Esophagus muscularis mucosa (tissue), 4 donors: ENCODE measurements around the gene CES2. TPM values are rescaled to one million over a fixed set of nuclear protein-coding genes. Genes with fewer than 3 reads are reported as not detected.

Experiments
- DNase-seq: peaks from one replicate; pipeline ENCODE4 v3.0.0-alpha.2; 2017; ENCODE audit errors: extremely low spot score
- H3K27ac ChIP-seq, 4 donors: fragments of 200-600 bp; sonication (generic); replicated peaks in 1 of 4; 1 replicate in 3 of 4; 2 replicates in 1 of 4; pipeline ENCODE4 v1.5.1; 2016 to 2019; ENCODE audit warnings: mild to moderate bottlenecking in 1 of 4
- H3K27me3 ChIP-seq, 4 donors: fragments of 200-600 bp; sonication (generic); one replicate each; pipeline versions ENCODE4 v1.5.1 to v1.6.0; 2016 to 2019
- H3K36me3 ChIP-seq, 4 donors: fragments of 200-600 bp; sonication (generic); one replicate each; pipeline ENCODE4 v1.5.1; 2016 to 2019
- H3K4me1 ChIP-seq, 4 donors: fragments of 200-600 bp; sonication (generic); one replicate each; pipeline ENCODE4 v1.5.1; 2016 to 2019
- H3K4me3 ChIP-seq, 4 donors: fragments of 200-600 bp; sonication (generic); 1 replicate in 2 of 4; 2 replicates in 2 of 4; pipeline ENCODE4 v1.5.1; 2016 to 2019; ENCODE audit warnings: mild to moderate bottlenecking in 4 of 4, moderate library complexity in 1 of 4
- H3K9me3 ChIP-seq, 4 donors: fragments of 200-600 bp; sonication (generic); 1 replicate in 3 of 4; 2 replicates in 1 of 4; pipeline ENCODE4 v1.5.1; 2016 to 2019
- CTCF ChIP-seq, 3 experiments: fragments of 200-600 bp in 2 of 3; fragments of 450-650 bp in 1 of 3; sonication (generic) in 2 of 3; IDR thresholded peaks; one replicate each; pipeline ENCODE4 v1.5.1; 2017 to 2019; ENCODE audit warnings: antibody characterized with exemption in 3 of 3, mild to moderate bottlenecking in 2 of 3, moderate library complexity in 1 of 3
- EP300 ChIP-seq: sonication (generic); formaldehyde crosslinking; IDR thresholded peaks from one replicate; pipeline ENCODE4 v1.6.1; 2017; ENCODE audit warnings: antibody characterized with exemption
- POLR2A ChIP-seq: fragments of 450-650 bp; IDR thresholded peaks from one replicate; pipeline ENCODE4 v1.6.1; 2017; ENCODE audit warnings: antibody characterized with exemption, moderate library complexity, mild to moderate bottlenecking, low read depth
- POLR2AphosphoS5 ChIP-seq, 2 donors: sonication (generic); formaldehyde crosslinking; IDR thresholded peaks; one replicate each; pipeline ENCODE4 v1.6.1; 2017; ENCODE audit warnings: antibody characterized with exemption in 2 of 2
- WGBS: methylation state at CpG from one replicate; pipeline ENCODE4 v1.1.5; 2018; 5-methylcytosine and 5-hydroxymethylcytosine counted together
- intact Hi-C: fragments of 100-400 bp; cut with DNase I; formaldehyde crosslinking; loops from one replicate; pipeline ENCODE4 v1.15.1; 2023
- total RNA-seq, 4 donors: library from RNA; depleted of rRNA; stranded (reverse); fragments of >200 nt; gene quantifications; one replicate each; pipeline versions ENCODE4 v1.1.0 to v1.2.1, GENCODE V29; 2016

CES2 gene
- total RNA-seq, 4 donors from 2014 or later = 22.0 to 29.7 (median 26.8) TPM

DNA sequence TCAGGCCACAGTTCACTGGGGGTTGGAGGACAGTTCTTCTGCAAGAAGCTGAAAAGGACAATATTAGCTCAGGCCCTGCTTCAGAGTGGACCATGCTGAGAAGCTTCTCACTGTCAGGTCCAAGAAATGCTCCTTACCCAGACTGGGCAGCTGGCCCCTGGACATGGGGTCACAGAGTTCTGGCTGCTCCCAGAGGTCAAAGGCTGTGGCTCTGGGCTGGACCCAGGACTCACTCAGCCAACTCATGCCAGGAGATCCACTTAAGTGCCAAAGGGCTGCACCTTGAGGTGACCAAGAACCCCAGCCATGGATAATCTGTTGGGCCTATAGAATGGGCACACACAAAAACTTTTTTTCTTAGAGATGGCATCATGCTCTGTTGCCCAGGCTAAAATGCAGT, 4.0 kb downstream of the CES2 start:
- Histone ChIP-seq H3K4me1 (peaks cover 21 to 38% (median 28%) of the 10 kb centered on the region in 4 donors), H3K36me3 (peaks cover 45 to 73% (median 65%) of the 10 kb centered on the region in 4 donors), H3K4me3 (no peak overlapping the region), H3K27me3 (no peaks in the 10 kb centered on the region), H3K27ac (no peak overlapping the region), H3K9me3 (no peaks in the 10 kb centered on the region)
- intact Hi-C loops = no loop called here
- no peak for DNase-seq
- TF ChIP-seq CTCF (IDR thresholded peaks at IDR 0.05) = no peak

- TF ChIP-seq EP300 (no peak), POLR2AphosphoS5 (IDR thresholded peaks at IDR 0.05) (no peak), POLR2A (no peak), CTCF (IDR thresholded peaks at IDR 0.05) (no peak)
- Histone ChIP-seq H3K27ac (no peak overlapping the region), H3K9me3 (no peaks in the 10 kb centered on the region), H3K4me3 (no peak overlapping the region), H3K36me3 (peaks cover 45 to 74% (median 65%) of the 10 kb centered on the region in 4 donors), H3K4me1 (peaks cover 17 to 34% (median 27%) of the 10 kb centered on the region in 4 donors), H3K27me3 (no peaks in the 10 kb centered on the region)
- DNase-seq = no peak
- intact Hi-C loops = no loop called here
- 94% methylated on average over 9 of the region's 16 CpGs for WGBS
Observed at GRCh38 chr16:66940236-66940635, 4.9 kb downstream of the CES2 start.

- peaks cover 45 to 64% (median 62%) of the 10 kb centered on the region in 4 donors for H3K36me3 ChIP-seq
- intact Hi-C loops = no loop called here
- no peak for DNase-seq
- H3K27ac ChIP-seq = no peak overlapping the region
- TF ChIP-seq CTCF (IDR thresholded peaks at IDR 0.05) (no peak), POLR2AphosphoS5 (IDR thresholded peaks at IDR 0.05) (no peak), EP300 (no peak), POLR2A (no peak)
- peaks cover 3 to 16% (median 12%) of the 10 kb centered on the region in 4 donors for H3K4me1 ChIP-seq
- H3K9me3 ChIP-seq = no peaks in the 10 kb centered on the region
- WGBS = 76% methylated on average over 5 of the region's 5 CpGs
- H3K4me3 ChIP-seq = no peak overlapping the region
- no peaks in the 10 kb centered on the region for H3K27me3 ChIP-seq
Observed at GRCh38 chr16:66942981-66943380, 7.7 kb downstream of the CES2 start.

- 88% methylated on average over 6 of the region's 15 CpGs for WGBS
- no peaks in the 10 kb centered on the region for H3K27me3 ChIP-seq
- H3K36me3 ChIP-seq = peaks cover 45 to 59% (median 56%) of the 10 kb centered on the region in 4 donors
Observed at GRCh38 chr16:66943426-66944053, 8.2 kb downstream of the CES2 start.

More at GRCh38 chr16:66943426-66944053, 8.2 kb downstream of the CES2 start:
- intact Hi-C loops = no loop called here
- no peak overlapping the region for H3K4me3 ChIP-seq
- H3K9me3 ChIP-seq = no peaks in the 10 kb centered on the region
- peaks cover 7 to 18% (median 15%) of the 10 kb centered on the region in 4 donors for H3K4me1 ChIP-seq
- DNase-seq = no peak
- no peak for TF ChIP-seq EP300
- no peak for TF ChIP-seq POLR2AphosphoS5 (IDR thresholded peaks at IDR 0.05)
- TF ChIP-seq CTCF (IDR thresholded peaks at IDR 0.05) = no peak
- no peak for TF ChIP-seq POLR2A
- no peak overlapping the region for H3K27ac ChIP-seq
